Islet of Langerhans (tissue), 1 donor: ENCODE measurements around the gene RNASE8.

Experiments
- FAIRE-seq: peaks from one replicate; lab custom pipeline; 2011; peaks lifted over from hg19 to GRCh38; lab: Jason Lieb, UNC

RNASE8 gene

GRCh38 chr14:21072781-21073339 lies 15.2 kb downstream of the RNASE8 start:
- no peak for FAIRE-seq

- FAIRE-seq: no peak
Measured at GRCh38 chr14:21073921-21074320, 16.3 kb downstream of the RNASE8 start.

GRCh38 chr14:21074398-21075272 lies 17.0 kb downstream of the RNASE8 start:
- FAIRE-seq: no peak

- no peak for FAIRE-seq
Measured at GRCh38 chr14:21075719-21076437, 18.3 kb downstream of the RNASE8 start.

GRCh38 chr14:21077672-21078071 lies 20.1 kb downstream of the RNASE8 start:
- no peak for FAIRE-seq

GRCh38 chr14:21078287-21078686 lies 20.7 kb downstream of the RNASE8 start:
- FAIRE-seq: no peak

- FAIRE-seq: no peak
Measured at GRCh38 chr14:21078726-21079125, 21.1 kb downstream of the RNASE8 start.

GRCh38 chr14:21081521-21082142 lies 24.0 kb downstream of the RNASE8 start:
- no peak for FAIRE-seq

GRCh38 chr14:21083565-21084325 lies 26.1 kb downstream of the RNASE8 start:
- no peak for FAIRE-seq

- FAIRE-seq: no peak
Measured at GRCh38 chr14:21084396-21084795, 26.8 kb downstream of the RNASE8 start.

- no peak for FAIRE-seq
Measured at GRCh38 chr14:21084998-21085853, 27.6 kb downstream of the RNASE8 start.

GRCh38 chr14:21086908-21087293 lies 29.3 kb downstream of the RNASE8 start:
- no peak for FAIRE-seq

GRCh38 chr14:21087294-21088091 lies 29.9 kb downstream of the RNASE8 start:
- peak; percentile 79 for FAIRE-seq

- FAIRE-seq: no peak
Measured at GRCh38 chr14:21088687-21089086, 31.1 kb downstream of the RNASE8 start.

GRCh38 chr14:21089271-21089670 lies 31.6 kb downstream of the RNASE8 start:
- FAIRE-seq: no peak

- no peak for FAIRE-seq
Measured at GRCh38 chr14:21089877-21090193, 32.2 kb downstream of the RNASE8 start.

- no peak for FAIRE-seq
Measured at GRCh38 chr14:21090194-21090939, 32.7 kb downstream of the RNASE8 start.

GRCh38 chr14:21090940-21091663 lies 33.5 kb downstream of the RNASE8 start:
- FAIRE-seq: no peak

GRCh38 chr14:21091821-21092272 lies 34.2 kb downstream of the RNASE8 start:
- FAIRE-seq: no peak
